A673 (cell line): ENCODE data around the gene GEMIN2. TPM values are rescaled to one million over a fixed set of nuclear protein-coding genes. Genes with fewer than 3 reads are reported as not detected.
"Not testable (repeated sequence)": the region's sequence is repeated elsewhere in the genome, so short reads cannot be mapped to it uniquely, and the experiment has no call there.

Experiments used
- Bru-seq: library from RNA; stranded (reverse); fragments of 400-500 nt; gene quantifications from one replicate; lab custom pipeline; 2021; lab: Mats Ljungman, UMichigan
- BruChase-seq, 2 experiments: library from RNA; stranded (reverse); fragments of 400-500 nt; gene quantifications; one replicate each; lab custom pipeline; 2021; lab: Mats Ljungman, UMichigan
- BruUV-seq: library from RNA; stranded (reverse); fragments of 400-500 nt; replicated peaks from 2 replicates; lab custom pipeline; 2021; lab: Mats Ljungman, UMichigan
- CTCF ChIA-PET: fragments of 300-600 bp; sonication (Branson Sonifier 250); formaldehyde crosslinking; loops from one replicate; lab custom pipeline; 2022; ENCODE audit warnings: antibody characterized with exemption; lab: Charles Lee
- POLR2A ChIA-PET: fragments of 300-600 bp; sonication (Branson Sonifier 250); formaldehyde crosslinking; loops from one replicate; lab custom pipeline; 2022; ENCODE audit warnings: antibody characterized with exemption; ENCODE audit not compliant: low non-redundant PET; lab: Charles Lee
- DNase-seq: peaks from one replicate; pipeline ENCODE4 v3.0.0-alpha.2; 2015; ENCODE audit warnings: low spot score
- H3K27ac ChIP-seq: fragments of 200-600 bp; sonication (generic); 2 replicates; pipeline ENCODE4 v1.5.1; 2016; ENCODE audit warnings: mixed run types, low read depth, mild to moderate bottlenecking, mixed read lengths, antibody characterized with exemption, low read length; ENCODE audit not compliant: poor library complexity, severe bottlenecking
- H3K27me3 ChIP-seq: fragments of 200-600 bp; sonication (generic); replicated peaks from 2 replicates; pipeline ENCODE4 v1.6.1; 2017; ENCODE audit warnings: mixed run types, low read depth, mild to moderate bottlenecking, mixed read lengths, antibody characterized with exemption, low read length; ENCODE audit not compliant: insufficient read depth, poor library complexity
- H3K36me3 ChIP-seq: fragments of 200-600 bp; sonication (generic); 2 replicates; pipeline ENCODE4 v1.6.1; 2016; ENCODE audit warnings: mixed run types, mild to moderate bottlenecking, mixed read lengths, antibody characterized with exemption, low read length; ENCODE audit not compliant: insufficient read depth, poor library complexity, severe bottlenecking
- H3K4me1 ChIP-seq: fragments of 200-600 bp; sonication (generic); 2 replicates; pipeline ENCODE4 v1.6.1; 2017; ENCODE audit warnings: mixed run types, mild to moderate bottlenecking, mixed read lengths, antibody characterized with exemption, low read length; ENCODE audit not compliant: insufficient read depth, poor library complexity, severe bottlenecking
- H3K4me3 ChIP-seq: fragments of 200-600 bp; sonication (generic); 2 replicates; pipeline ENCODE4 v1.5.1; 2016; ENCODE audit warnings: low read depth, mixed run types, mild to moderate bottlenecking, mixed read lengths, low read length; ENCODE audit not compliant: poor library complexity, severe bottlenecking
- H3K9me3 ChIP-seq: fragments of 200-600 bp; sonication (generic); 2 replicates; pipeline ENCODE4 v1.6.1; 2016; ENCODE audit warnings: mixed run types, low read depth, mild to moderate bottlenecking, mixed read lengths, antibody characterized with exemption, low read length; ENCODE audit not compliant: poor library complexity, severe bottlenecking
- EZH2 ChIP-seq: fragments of 200-600 bp; sonication (generic); IDR thresholded peaks from 2 replicates; pipeline ENCODE4 v1.6.1; 2017; ENCODE audit warnings: borderline replicate concordance, low read depth, mild to moderate bottlenecking, mixed read lengths, antibody characterized with exemption, low read length; ENCODE audit not compliant: poor library complexity, severe bottlenecking
- intact Hi-C: fragments of 100-400 bp; cut with micrococcal nuclease; formaldehyde crosslinking; loops from one replicate; pipeline ENCODE4 v1.10.0; 2022; ENCODE audit not compliant: unreplicated experiment
- long read RNA-seq: library from polyadenylated mRNA; stranded (forward); transcript quantifications from one replicate; pipeline ENCODE4 v2.0.0, GENCODE V29; 2022
- total RNA-seq: library from RNA; stranded (reverse); gene quantifications from 2 replicates; pipeline ENCODE4 v1.2.3, GENCODE V29; 2021
- TF ChIP-seq, protein P1 (sequence below): fragments of 300-800, 200-600 bp; sonication (generic); conservative IDR thresholded peaks from 2 replicates; pipeline ENCODE4 v1.5.1; 2017; ENCODE audit warnings: low read depth, mild to moderate bottlenecking, antibody characterized with exemption, low read length, moderate library complexity, mixed read lengths

Gene GEMIN2, protein sequence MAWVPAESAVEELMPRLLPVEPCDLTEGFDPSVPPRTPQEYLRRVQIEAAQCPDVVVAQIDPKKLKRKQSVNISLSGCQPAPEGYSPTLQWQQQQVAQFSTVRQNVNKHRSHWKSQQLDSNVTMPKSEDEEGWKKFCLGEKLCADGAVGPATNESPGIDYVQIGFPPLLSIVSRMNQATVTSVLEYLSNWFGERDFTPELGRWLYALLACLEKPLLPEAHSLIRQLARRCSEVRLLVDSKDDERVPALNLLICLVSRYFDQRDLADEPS
- total RNA-seq (27.7 and 32.7 TPM in 2 replicates), Bru-seq, nascent RNA (percentile 70 among the genes with signal in this experiment), BruChase-seq, experiment 1, labeled RNA remaining after a 2-hour chase (percentile 66 among the genes with signal in this experiment), BruChase-seq, experiment 2, labeled RNA remaining after a 6-hour chase (percentile 61 among the genes with signal in this experiment)
- long read RNA-seq, transcript GEMIN2-201 (9 exons, 1,094 nt): minor isoform, 5 of 78 reads
- long read RNA-seq, transcript GEMIN2-202 (10 exons, 1,420 nt): major isoform, 59 of 78 reads
- long read RNA-seq, partial matches to known transcripts: 3 of 78 reads
- long read RNA-seq, other reads (novel, unspliced or antisense): 7 of 78 reads

DNA sequence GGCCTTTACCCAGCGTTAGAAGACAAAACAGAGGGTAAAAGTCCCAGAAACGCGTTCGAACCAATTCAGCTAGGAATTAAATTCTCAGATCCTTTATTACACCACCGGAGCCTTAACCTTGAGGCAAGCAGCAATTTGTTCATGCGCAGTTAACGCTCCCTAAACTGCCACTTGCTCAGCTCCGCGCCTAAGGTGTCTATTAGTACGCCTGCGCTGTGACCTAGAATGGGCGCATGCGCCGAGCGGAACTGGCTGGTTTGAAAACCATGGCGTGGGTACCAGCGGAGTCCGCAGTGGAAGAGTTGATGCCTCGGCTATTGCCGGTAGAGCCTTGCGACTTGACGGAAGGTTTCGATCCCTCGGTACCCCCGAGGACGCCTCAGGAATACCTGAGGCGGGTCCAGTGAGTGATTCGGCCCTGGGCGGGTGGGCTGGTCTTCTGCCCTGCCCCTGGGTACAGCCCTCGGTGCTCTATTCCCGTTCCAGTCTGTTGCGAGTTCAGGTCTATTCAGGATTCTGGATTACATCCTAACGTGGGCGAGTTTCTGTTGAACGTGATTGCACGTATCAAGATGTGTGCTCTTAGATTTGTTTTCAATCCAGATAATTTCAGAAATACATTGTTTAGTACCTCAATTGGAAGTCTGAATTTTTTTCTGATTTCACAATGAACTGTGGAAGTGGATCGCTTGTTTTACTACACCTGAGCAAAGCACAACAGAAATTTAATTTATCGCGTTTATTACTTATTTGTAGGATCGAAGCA, at the start of gene GEMIN2:
Gene GEMIN2, plus strand, starts transcription at position 251 of the 766 bp plus-strand sequence. Its CDS starts 16 bp downstream, at position 267.
- ChIA-PET POLR2A (interaction anchor here (0.8 kb wide), 1 partner anchor 56 kb away, joined by 4 read pairs; the partner anchor contains the start of gene TRAPPC6B), CTCF (no interaction called here)
- peaks cover 15% of the 10 kb centered on the region for H3K36me3 ChIP-seq
- no peaks in the 10 kb centered on the region for H3K9me3 ChIP-seq
- intact Hi-C loops: loop anchor here (5.0 kb wide), 1 partner anchor 58 kb away; the partner anchor contains the start of gene TRAPPC6B
- H3K4me3 ChIP-seq: peak within 1 kb of the TSS; percentile 65
- no peaks in the 10 kb centered on the region for H3K27me3 ChIP-seq
- H3K27ac ChIP-seq: peak within 1 kb of the TSS; percentile 39
- peak; percentile 97 for DNase-seq
- peaks cover 3% of the 10 kb centered on the region for H3K4me1 ChIP-seq
- TSS peak; percentile 67 for BruUV-seq
- TF ChIP-seq EZH2: no peak
- TF ChIP-seq, protein P1, sequence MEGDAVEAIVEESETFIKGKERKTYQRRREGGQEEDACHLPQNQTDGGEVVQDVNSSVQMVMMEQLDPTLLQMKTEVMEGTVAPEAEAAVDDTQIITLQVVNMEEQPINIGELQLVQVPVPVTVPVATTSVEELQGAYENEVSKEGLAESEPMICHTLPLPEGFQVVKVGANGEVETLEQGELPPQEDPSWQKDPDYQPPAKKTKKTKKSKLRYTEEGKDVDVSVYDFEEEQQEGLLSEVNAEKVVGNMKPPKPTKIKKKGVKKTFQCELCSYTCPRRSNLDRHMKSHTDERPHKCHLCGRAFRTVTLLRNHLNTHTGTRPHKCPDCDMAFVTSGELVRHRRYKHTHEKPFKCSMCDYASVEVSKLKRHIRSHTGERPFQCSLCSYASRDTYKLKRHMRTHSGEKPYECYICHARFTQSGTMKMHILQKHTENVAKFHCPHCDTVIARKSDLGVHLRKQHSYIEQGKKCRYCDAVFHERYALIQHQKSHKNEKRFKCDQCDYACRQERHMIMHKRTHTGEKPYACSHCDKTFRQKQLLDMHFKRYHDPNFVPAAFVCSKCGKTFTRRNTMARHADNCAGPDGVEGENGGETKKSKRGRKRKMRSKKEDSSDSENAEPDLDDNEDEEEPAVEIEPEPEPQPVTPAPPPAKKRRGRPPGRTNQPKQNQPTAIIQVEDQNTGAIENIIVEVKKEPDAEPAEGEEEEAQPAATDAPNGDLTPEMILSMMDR: no peak

DNA sequence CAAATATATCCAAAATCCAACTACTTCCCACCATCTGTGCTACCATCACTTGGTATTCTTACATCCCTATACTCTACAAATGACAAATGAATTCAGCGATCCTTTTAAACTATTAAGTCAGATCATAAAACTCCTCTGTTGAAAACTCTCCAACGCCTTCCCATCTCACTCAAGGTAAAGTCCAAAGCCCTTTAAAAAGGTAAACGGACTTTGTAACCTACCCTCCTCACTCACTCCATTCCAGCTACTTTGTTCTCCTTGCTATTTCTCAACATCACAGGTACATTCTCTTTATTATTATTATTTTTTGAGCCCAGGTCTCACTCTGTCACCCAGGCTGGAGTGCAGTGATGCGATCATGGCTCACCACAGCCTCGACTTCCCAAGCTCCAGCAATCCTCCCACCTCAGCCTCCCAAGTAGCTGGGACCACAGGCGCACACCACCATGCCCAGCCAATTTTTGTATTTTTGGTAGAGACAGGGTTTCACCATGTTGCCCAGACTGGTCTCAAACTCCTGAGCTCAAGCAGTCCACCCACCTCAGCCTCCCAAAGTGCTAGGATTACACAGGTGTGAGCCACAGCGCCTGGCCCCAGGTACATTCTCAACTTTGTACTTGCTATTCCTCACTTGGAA, 44.8 kb upstream of the GEMIN2 start:
- peaks cover 18% of the 10 kb centered on the region for H3K36me3 ChIP-seq
- BruUV-seq, H3K27me3 ChIP-seq, DNase-seq, H3K4me1 ChIP-seq, CTCF ChIA-PET, POLR2A ChIA-PET, intact Hi-C loops, H3K4me3 ChIP-seq, H3K9me3 ChIP-seq, H3K27ac ChIP-seq: not testable (repeated sequence)

DNA sequence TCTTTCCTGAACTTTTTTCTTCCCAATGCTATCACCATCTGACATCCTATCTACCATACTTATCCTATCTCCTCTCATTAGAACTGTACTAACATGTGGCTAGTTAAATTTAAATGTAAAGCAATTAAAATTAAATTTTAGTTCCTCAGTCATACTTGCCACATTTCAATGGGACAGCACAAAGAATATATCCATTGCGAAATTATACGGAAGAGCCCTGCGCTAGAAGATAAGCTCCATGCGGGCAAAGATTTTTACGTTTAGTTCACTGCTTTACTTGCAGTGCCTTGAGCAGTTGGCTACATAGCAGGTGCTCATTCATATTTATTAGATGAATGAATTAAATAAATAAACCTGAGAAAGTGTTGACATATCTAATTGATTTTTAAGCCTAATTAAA, 44.2 kb upstream of the GEMIN2 start:
- Histone ChIP-seq H3K27me3 (no peaks in the 10 kb centered on the region), H3K4me1 (no peaks in the 10 kb centered on the region), H3K9me3 (no peaks in the 10 kb centered on the region), H3K4me3 (no peak overlapping the region), H3K27ac (no peak overlapping the region), H3K36me3 (peaks cover 13% of the 10 kb centered on the region)
- no TSS peak for BruUV-seq
- no peak for DNase-seq
- intact Hi-C loops: no loop called here
- ChIA-PET CTCF (no interaction called here), POLR2A (no interaction called here)
- TF ChIP-seq, protein P1: no peak
- TF ChIP-seq EZH2: no peak
